Tibial nerve (tissue), 4 donors: Measurements from ENCODE around the gene ZNF687. TPM values are rescaled to one million over a fixed set of nuclear protein-coding genes. Genes with fewer than 3 reads are reported as not detected.
A peak's percentile ranks its signal among the peaks of the same experiment; 100 is the strongest.

Experiments used
- DNase-seq, 2 donors: peaks; one replicate each; pipeline ENCODE4 v3.0.0-alpha.2; 2019; ENCODE audit warnings: low spot score in 2 of 2
- H3K27ac ChIP-seq, 4 donors: fragments of 200-600 bp; sonication (generic) in 3 of 4; one replicate each; pipeline ENCODE4 v1.5.1; 2017 to 2019; ENCODE audit warnings: mild to moderate bottlenecking in 1 of 4
- H3K27me3 ChIP-seq, 2 donors: fragments of 200-600 bp; sonication (generic) in 1 of 2; one replicate each; pipeline versions ENCODE4 v1.5.1 to v1.6.0; 2017 to 2019
- H3K36me3 ChIP-seq, 3 donors: fragments of 200-600 bp; sonication (generic); one replicate each; pipeline ENCODE4 v1.5.1; 2018 to 2019
- H3K4me1 ChIP-seq, 4 donors: fragments of 200-600 bp; sonication (generic) in 3 of 4; one replicate each; pipeline ENCODE4 v1.5.1; 2017 to 2019
- H3K4me3 ChIP-seq, 4 donors: fragments of 200-600 bp; sonication (generic) in 3 of 4; one replicate each; pipeline ENCODE4 v1.5.1; 2017 to 2019; ENCODE audit warnings: mild to moderate bottlenecking in 1 of 4, moderate library complexity in 1 of 4
- H3K9me3 ChIP-seq, 4 donors: fragments of 200-600 bp; sonication (generic) in 3 of 4; one replicate each; pipeline ENCODE4 v1.5.1; 2017 to 2019
- EP300 ChIP-seq, 2 donors: sonication (generic); formaldehyde crosslinking; IDR thresholded peaks; one replicate each; pipeline ENCODE4 v1.6.1; 2017; ENCODE audit warnings: antibody characterized with exemption in 2 of 2, mild to moderate bottlenecking in 1 of 2
- POLR2A ChIP-seq, 2 donors: fragments of 450-650 bp; IDR thresholded peaks; one replicate each; pipeline ENCODE4 v1.6.1; 2017; ENCODE audit warnings: antibody characterized with exemption in 2 of 2, mild to moderate bottlenecking in 2 of 2, moderate library complexity in 2 of 2
- WGBS, 2 donors: methylation state at CpG; one replicate each; pipeline ENCODE4 v1.1.5; 2018; 5-methylcytosine and 5-hydroxymethylcytosine counted together
- total RNA-seq, 4 donors: library from RNA; depleted of rRNA; stranded (reverse); fragments of >200 nt; gene quantifications; one replicate each; pipeline ENCODE4 v1.1.0, GENCODE V29; 2016
- TF ChIP-seq, protein P1 (sequence below), 5 experiments: fragments of 200-600 bp in 3 of 5; fragments of 450-650 bp in 2 of 5; sonication (generic) in 3 of 5; IDR thresholded peaks; one replicate each; pipeline ENCODE4 v1.5.1; 2016 to 2019; ENCODE audit warnings: antibody characterized with exemption in 5 of 5, mild to moderate bottlenecking in 3 of 5, moderate library complexity in 2 of 5

The ZNF687 gene
- total RNA-seq, 4 donors from 2014 or later = 21.1 to 35.3 (median 27.1) TPM

DNA sequence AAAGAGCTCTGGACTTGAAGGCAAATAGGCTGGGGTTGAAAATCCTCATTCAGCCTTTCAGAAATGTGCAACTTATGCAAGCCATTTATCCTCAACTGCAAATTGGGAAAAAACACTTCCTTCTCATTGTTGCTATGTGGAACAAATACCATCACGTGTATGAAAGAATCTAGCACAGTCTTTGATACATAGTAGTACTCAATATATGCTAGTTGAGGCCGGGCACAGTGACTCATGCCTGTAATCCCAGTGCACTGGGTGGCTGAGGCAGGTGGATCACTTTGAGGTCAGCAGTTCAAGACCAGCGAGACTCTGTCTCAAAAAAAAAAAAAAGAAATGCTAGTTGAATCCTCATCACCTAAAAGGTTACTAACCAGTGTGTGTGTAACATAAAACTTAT is 36.9 kb downstream of the ZNF687 start:
- Histone ChIP-seq H3K27me3 (no peaks in the 10 kb centered on the region), H3K4me1 (peaks cover 3 to 68% (median 16%) of the 10 kb centered on the region in 4 donors), H3K4me3 (no peak overlapping the region), H3K9me3 (no peaks in the 10 kb centered on the region), H3K36me3 (peaks cover 0 to 84% (median 12%) of the 10 kb centered on the region in 3 donors), H3K27ac (peak overlapping the region in 2 of 4 donors; percentile 50 to 58)
- 54 to 55% methylated on average over 3 of the region's 3 CpGs for WGBS, 2 donors
- TF ChIP-seq POLR2A (IDR thresholded peaks at IDR 0.05) (no peak), EP300 (IDR thresholded peaks at IDR 0.05) (no peak)
- TF ChIP-seq, protein P1, sequence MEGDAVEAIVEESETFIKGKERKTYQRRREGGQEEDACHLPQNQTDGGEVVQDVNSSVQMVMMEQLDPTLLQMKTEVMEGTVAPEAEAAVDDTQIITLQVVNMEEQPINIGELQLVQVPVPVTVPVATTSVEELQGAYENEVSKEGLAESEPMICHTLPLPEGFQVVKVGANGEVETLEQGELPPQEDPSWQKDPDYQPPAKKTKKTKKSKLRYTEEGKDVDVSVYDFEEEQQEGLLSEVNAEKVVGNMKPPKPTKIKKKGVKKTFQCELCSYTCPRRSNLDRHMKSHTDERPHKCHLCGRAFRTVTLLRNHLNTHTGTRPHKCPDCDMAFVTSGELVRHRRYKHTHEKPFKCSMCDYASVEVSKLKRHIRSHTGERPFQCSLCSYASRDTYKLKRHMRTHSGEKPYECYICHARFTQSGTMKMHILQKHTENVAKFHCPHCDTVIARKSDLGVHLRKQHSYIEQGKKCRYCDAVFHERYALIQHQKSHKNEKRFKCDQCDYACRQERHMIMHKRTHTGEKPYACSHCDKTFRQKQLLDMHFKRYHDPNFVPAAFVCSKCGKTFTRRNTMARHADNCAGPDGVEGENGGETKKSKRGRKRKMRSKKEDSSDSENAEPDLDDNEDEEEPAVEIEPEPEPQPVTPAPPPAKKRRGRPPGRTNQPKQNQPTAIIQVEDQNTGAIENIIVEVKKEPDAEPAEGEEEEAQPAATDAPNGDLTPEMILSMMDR (IDR thresholded peaks at IDR 0.05) = no peak
- DNase-seq = no peak

- no peaks in the 10 kb centered on the region for H3K9me3 ChIP-seq
- peaks cover 0 to 73% (median 19%) of the 10 kb centered on the region in 4 donors for H3K4me1 ChIP-seq
- TF ChIP-seq EP300 (IDR thresholded peaks at IDR 0.05) (no peak), POLR2A (IDR thresholded peaks at IDR 0.05) (no peak)
- TF ChIP-seq, protein P1 (IDR thresholded peaks at IDR 0.05) = no peak
- no peak overlapping the region for H3K4me3 ChIP-seq
- no peaks in the 10 kb centered on the region for H3K27me3 ChIP-seq
- DNase-seq = no peak
- WGBS, 2 donors = 91 to 94% methylated on average over 4 of the region's 4 CpGs
- H3K27ac ChIP-seq = peak overlapping the region in 1 of 4 donors; percentile 31
- H3K36me3 ChIP-seq = peaks cover 0 to 63% (median 0%) of the 10 kb centered on the region in 3 donors
These were observed 42.4 kb downstream of the ZNF687 start for GRCh38 chr1:151324390-151324930.

GRCh38 chr1:151325231-151325630 is 43.1 kb downstream of the ZNF687 start:
- Histone ChIP-seq H3K9me3 (no peaks in the 10 kb centered on the region), H3K36me3 (peaks cover 0 to 55% (median 0%) of the 10 kb centered on the region in 3 donors), H3K4me1 (peaks cover 0 to 65% (median 19%) of the 10 kb centered on the region in 4 donors), H3K27ac (peak overlapping the region in 2 of 4 donors; percentile 92 to 96), H3K4me3 (no peak overlapping the region), H3K27me3 (no peaks in the 10 kb centered on the region)
- no peak for DNase-seq
- 78 to 79% methylated on average over 7 of the region's 7 CpGs for WGBS, 2 donors
- TF ChIP-seq POLR2A (IDR thresholded peaks at IDR 0.05) = no peak
- TF ChIP-seq, protein P1 (IDR thresholded peaks at IDR 0.05) = no peak
- no peak for TF ChIP-seq EP300 (IDR thresholded peaks at IDR 0.05)

- Histone ChIP-seq H3K4me1 (peaks cover 0 to 60% (median 19%) of the 10 kb centered on the region in 4 donors), H3K4me3 (peak overlapping the region in 3 of 4 donors; percentile 81 to 90 (median 83)), H3K9me3 (no peaks in the 10 kb centered on the region), H3K27me3 (no peaks in the 10 kb centered on the region), H3K27ac (peak overlapping the region in 3 of 4 donors; percentile 92 to 96 (median 93)), H3K36me3 (peaks cover 0 to 50% (median 0%) of the 10 kb centered on the region in 3 donors)
- DNase-seq = no peak
- TF ChIP-seq, protein P1 (IDR thresholded peaks at IDR 0.05) = no peak
- TF ChIP-seq POLR2A (IDR thresholded peaks at IDR 0.05) (no peak), EP300 (IDR thresholded peaks at IDR 0.05) (no peak)
- 23% methylated on average over 5 of the region's 5 CpGs for WGBS, 2 donors
These were observed 43.7 kb downstream of the ZNF687 start for GRCh38 chr1:151325646-151326429.
